Measurements from ENCODE around the gene CEPT1. TPM values are rescaled to one million over a fixed set of nuclear protein-coding genes. Genes with fewer than 3 reads are reported as not detected.

CEPT1 gene
- total and polyA plus RNA-seq, 9 of the 15 experiments (the other 6 are each of a cell fraction or from before 2014, with no cell fraction given) = 24.4 to 72.6 (median 42.4) TPM

GRCh38 chr1:111139324-111139955 lies 583 bp upstream of the CEPT1 start (continued):
- TF ChIP-seq ZNF318 (IDR thresholded peaks at IDR 0.05; ENCODE audit: borderline replicate concordance in 1 of 2, low read depth in 1 of 2) = no peak
- no peak for TF ChIP-seq PRPF4 (IDR thresholded peaks at IDR 0.05; ENCODE audit: insufficient read depth, low read depth, low read length, poor library complexity, severe bottlenecking)
- peak; percentile 72; the same call in 1 of the 2 replicates for TF ChIP-seq SMARCE1 (IDR thresholded peaks at IDR 0.05)
- no peak for TF ChIP-seq KAT2B (IDR thresholded peaks at IDR 0.05; ENCODE audit: low read depth, low read length)
- TF ChIP-seq, protein P1, sequence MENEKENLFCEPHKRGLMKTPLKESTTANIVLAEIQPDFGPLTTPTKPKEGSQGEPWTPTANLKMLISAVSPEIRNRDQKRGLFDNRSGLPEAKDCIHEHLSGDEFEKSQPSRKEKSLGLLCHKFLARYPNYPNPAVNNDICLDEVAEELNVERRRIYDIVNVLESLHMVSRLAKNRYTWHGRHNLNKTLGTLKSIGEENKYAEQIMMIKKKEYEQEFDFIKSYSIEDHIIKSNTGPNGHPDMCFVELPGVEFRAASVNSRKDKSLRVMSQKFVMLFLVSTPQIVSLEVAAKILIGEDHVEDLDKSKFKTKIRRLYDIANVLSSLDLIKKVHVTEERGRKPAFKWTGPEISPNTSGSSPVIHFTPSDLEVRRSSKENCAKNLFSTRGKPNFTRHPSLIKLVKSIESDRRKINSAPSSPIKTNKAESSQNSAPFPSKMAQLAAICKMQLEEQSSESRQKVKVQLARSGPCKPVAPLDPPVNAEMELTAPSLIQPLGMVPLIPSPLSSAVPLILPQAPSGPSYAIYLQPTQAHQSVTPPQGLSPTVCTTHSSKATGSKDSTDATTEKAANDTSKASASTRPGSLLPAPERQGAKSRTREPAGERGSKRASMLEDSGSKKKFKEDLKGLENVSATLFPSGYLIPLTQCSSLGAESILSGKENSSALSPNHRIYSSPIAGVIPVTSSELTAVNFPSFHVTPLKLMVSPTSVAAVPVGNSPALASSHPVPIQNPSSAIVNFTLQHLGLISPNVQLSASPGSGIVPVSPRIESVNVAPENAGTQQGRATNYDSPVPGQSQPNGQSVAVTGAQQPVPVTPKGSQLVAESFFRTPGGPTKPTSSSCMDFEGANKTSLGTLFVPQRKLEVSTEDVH (IDR thresholded peaks at IDR 0.05; ENCODE audit: low read depth, partially characterized antibody) = no peak
- no peak for TF ChIP-seq CBX3 (IDR thresholded peaks at IDR 0.05; ENCODE audit: borderline replicate concordance in 1 of 2, low read length in 2 of 2)
- TF ChIP-seq KAT7 (CRISPR knock-in tag; IDR thresholded peaks at IDR 0.05; ENCODE audit: borderline replicate concordance) = no peak
- TF ChIP-seq TGIF2 (CRISPR knock-in tag; IDR thresholded peaks at IDR 0.05) = no peak
- no peak for TF ChIP-seq GMEB1 (CRISPR knock-in tag; IDR thresholded peaks at IDR 0.05)
- no peak for TF ChIP-seq MCM5 (IDR thresholded peaks at IDR 0.05; ENCODE audit: low read depth)
- no peak; the same call in 1 of the 2 replicates for TF ChIP-seq FOXJ2 (tag; IDR thresholded peaks at IDR 0.05)
- peak; percentile 39; the same call in 1 of the 2 replicates for TF ChIP-seq DMBX1 (CRISPR knock-in tag; IDR thresholded peaks at IDR 0.05; ENCODE audit: borderline replicate concordance)
- peak; percentile 80 to 88 for TF ChIP-seq FOXK2 (conservative IDR thresholded peaks at IDR 0.05 in 1 of 2, IDR thresholded peaks at IDR 0.05 in 1 of 2; ENCODE audit: low read depth in 2 of 2)
- no peak for TF ChIP-seq ZNF282 (CRISPR knock-in tag; IDR thresholded peaks at IDR 0.05)
- no peak for TF ChIP-seq ARNT (IDR thresholded peaks at IDR 0.05)

Measured in K562 (cell line).